ENCODE measurements around the gene GSG1L2. TPM values are rescaled to one million over a fixed set of nuclear protein-coding genes. Genes with fewer than 3 reads are reported as not detected.

Gene GSG1L2
- total RNA-seq, 1 donor from 2014 or later, result not detected

- no peaks in the 10 kb centered on the region for H3K4me1 ChIP-seq
- H3K79me2 ChIP-seq (ENCODE audit: low read depth), result no peaks in the 10 kb centered on the region
- DNase-seq (ENCODE audit: low spot score), result no peak
- H3K4me3 Mint-ChIP-seq, result no peak overlapping the region
- H3K36me3 Mint-ChIP-seq, result no peaks in the 10 kb centered on the region
- H2AFZ ChIP-seq (replicated peaks), result no peak overlapping the region
- H3K4me3 ChIP-seq, result no peak overlapping the region
- H3K9me3 ChIP-seq (ENCODE audit: low read depth), result no peaks in the 10 kb centered on the region
- no peak overlapping the region for H3K27ac ChIP-seq
- H3F3A ChIP-seq (ENCODE audit: low read depth), result no peaks in the 10 kb centered on the region
- H3K9me3 Mint-ChIP-seq, result no peaks in the 10 kb centered on the region
- no peak overlapping the region for H3K9ac ChIP-seq
- H4K20me1 ChIP-seq (ENCODE audit: low read depth), result no peaks in the 10 kb centered on the region
- no peaks in the 10 kb centered on the region for H3K27me3 ChIP-seq
- no peaks in the 10 kb centered on the region for H3K36me3 ChIP-seq
- no peak for TF ChIP-seq EZH2phosphoT487 (IDR thresholded peaks at IDR 0.05)
- TF ChIP-seq CTCF (IDR thresholded peaks at IDR 0.05), result no peak
- TF ChIP-seq EZH2 (IDR thresholded peaks at IDR 0.05), result no peak
- H3K27me3 Mint-ChIP-seq (ENCODE audit: insufficient read depth, low read depth), result peaks cover 2% of the 10 kb centered on the region
- H3K27ac Mint-ChIP-seq, result no peak overlapping the region
- H3K4me2 ChIP-seq, result no peak overlapping the region
- H3K4me1 Mint-ChIP-seq, result peaks cover 3% of the 10 kb centered on the region
These were observed 23.2 kb downstream of the GSG1L2 start for GRCh38 chr17:9798724-9799123.

- no peak overlapping the region for H3K4me3 ChIP-seq
- no peak for DNase-seq (ENCODE audit: low spot score)
- H3K36me3 ChIP-seq, result no peaks in the 10 kb centered on the region
- H3K4me1 Mint-ChIP-seq, result peaks cover 3% of the 10 kb centered on the region
- H3K4me2 ChIP-seq, result no peak overlapping the region
- no peak overlapping the region for H3K4me3 Mint-ChIP-seq
- H3K27me3 Mint-ChIP-seq (ENCODE audit: insufficient read depth, low read depth), result peaks cover 4% of the 10 kb centered on the region
- H3K27ac ChIP-seq, result no peak overlapping the region
- H3K27me3 ChIP-seq, result no peaks in the 10 kb centered on the region
- no peak overlapping the region for H3K9ac ChIP-seq
- no peak overlapping the region for H2AFZ ChIP-seq (replicated peaks)
- TF ChIP-seq EZH2phosphoT487 (IDR thresholded peaks at IDR 0.05), result no peak
- TF ChIP-seq EZH2 (IDR thresholded peaks at IDR 0.05), result no peak
- no peak for TF ChIP-seq CTCF (IDR thresholded peaks at IDR 0.05)
- H3K9me3 ChIP-seq (ENCODE audit: low read depth), result no peaks in the 10 kb centered on the region
- no peaks in the 10 kb centered on the region for H4K20me1 ChIP-seq (ENCODE audit: low read depth)
- H3K36me3 Mint-ChIP-seq, result no peaks in the 10 kb centered on the region
- H3K79me2 ChIP-seq (ENCODE audit: low read depth), result no peaks in the 10 kb centered on the region
- no peaks in the 10 kb centered on the region for H3F3A ChIP-seq (ENCODE audit: low read depth)
- H3K4me1 ChIP-seq, result no peaks in the 10 kb centered on the region
- no peaks in the 10 kb centered on the region for H3K9me3 Mint-ChIP-seq
- peak overlapping the region; percentile 9 for H3K27ac Mint-ChIP-seq
These were observed 23.9 kb downstream of the GSG1L2 start for GRCh38 chr17:9798008-9798407.

- Mint-ChIP-seq H3K4me3 (no peak overlapping the region), H3K27me3 (ENCODE audit: insufficient read depth, low read depth) (peaks cover 4% of the 10 kb centered on the region), H3K36me3 (no peaks in the 10 kb centered on the region), H3K9me3 (no peaks in the 10 kb centered on the region), H3K4me1 (peaks cover 11% of the 10 kb centered on the region), H3K27ac (no peak overlapping the region)
- Histone ChIP-seq H3K4me2 (no peak overlapping the region), H3K79me2 (ENCODE audit: low read depth) (no peaks in the 10 kb centered on the region), H3K27me3 (no peaks in the 10 kb centered on the region), H4K20me1 (ENCODE audit: low read depth) (no peaks in the 10 kb centered on the region), H3K9ac (no peak overlapping the region), H3K9me3 (ENCODE audit: low read depth) (no peaks in the 10 kb centered on the region), H3K36me3 (no peaks in the 10 kb centered on the region), H3K27ac (no peak overlapping the region), H3F3A (ENCODE audit: low read depth) (peaks cover 4% of the 10 kb centered on the region), H3K4me1 (peaks cover 4% of the 10 kb centered on the region), H2AFZ (replicated peaks) (no peak overlapping the region), H3K4me3 (no peak overlapping the region)
- no peak for DNase-seq (ENCODE audit: low spot score)
- no peak for TF ChIP-seq CTCF (IDR thresholded peaks at IDR 0.05)
- TF ChIP-seq EZH2phosphoT487 (IDR thresholded peaks at IDR 0.05), result no peak
- TF ChIP-seq EZH2 (IDR thresholded peaks at IDR 0.05), result no peak
These were observed 29.6 kb downstream of the GSG1L2 start for GRCh38 chr17:9792181-9792840.

Measured in neural progenitor cell (in vitro differentiated cells).